Skin of body (tissue), 2 donors: ENCODE measurements around the gene UROS. TPM values are rescaled to one million over a fixed set of nuclear protein-coding genes. Genes with fewer than 3 reads are reported as not detected.
A peak's percentile ranks its signal among the peaks of the same experiment; 100 is the strongest.

Experiments
- DNase-seq: peaks from one replicate; lab custom pipeline; 2025; lab: John Stamatoyannopoulos, UW
- total RNA-seq: library from RNA; depleted of rRNA; stranded (reverse); fragments of >200 nt; gene quantifications from one replicate; pipeline ENCODE4 v1.2.3, GENCODE V29; 2014

The UROS gene
- total RNA-seq, 1 donor from 2014 or later, result 28.8 TPM

DNA sequence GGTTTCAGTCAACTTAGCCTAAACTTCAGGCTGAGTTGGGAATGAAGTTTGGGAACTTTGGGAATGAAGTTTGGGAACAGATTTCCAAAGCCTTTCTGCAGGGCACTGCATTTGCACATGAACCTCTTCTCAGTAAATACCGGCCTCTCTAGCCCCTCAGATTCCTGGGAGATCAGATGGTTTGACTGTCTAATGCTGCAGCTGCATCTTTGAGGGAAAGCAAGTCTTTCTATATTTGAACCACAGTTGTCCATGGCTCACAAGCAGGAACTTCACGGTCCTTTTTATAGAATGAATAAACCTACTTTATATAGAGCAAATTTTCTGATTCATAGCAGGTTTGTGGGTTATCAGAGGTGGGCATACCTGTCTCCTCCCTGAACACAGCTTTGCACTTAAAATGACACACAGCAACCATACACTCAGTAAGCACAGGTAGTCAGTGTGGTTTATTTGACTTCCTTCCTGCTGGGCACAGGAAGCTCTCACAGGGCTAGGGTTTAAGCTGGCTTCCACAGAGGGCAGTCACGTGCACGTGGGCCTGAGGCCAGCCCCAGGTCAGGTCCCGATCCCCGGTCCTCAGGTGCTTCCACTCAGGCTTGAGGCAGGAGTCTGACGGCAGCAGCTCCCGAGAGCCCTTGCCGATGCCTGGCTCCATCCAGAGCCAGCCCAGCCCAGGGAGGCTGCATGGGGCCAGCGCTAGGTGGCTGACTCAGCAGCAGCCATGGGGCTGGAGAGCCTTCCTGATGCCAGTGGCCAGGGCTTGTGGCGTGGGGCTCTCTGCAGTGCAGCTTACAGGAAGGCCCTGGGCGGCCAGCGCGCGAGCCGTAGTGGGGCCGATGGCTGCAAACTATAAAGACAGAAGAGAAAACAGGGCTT, 34.7 kb downstream of the UROS start:
- no peak for DNase-seq

DNA sequence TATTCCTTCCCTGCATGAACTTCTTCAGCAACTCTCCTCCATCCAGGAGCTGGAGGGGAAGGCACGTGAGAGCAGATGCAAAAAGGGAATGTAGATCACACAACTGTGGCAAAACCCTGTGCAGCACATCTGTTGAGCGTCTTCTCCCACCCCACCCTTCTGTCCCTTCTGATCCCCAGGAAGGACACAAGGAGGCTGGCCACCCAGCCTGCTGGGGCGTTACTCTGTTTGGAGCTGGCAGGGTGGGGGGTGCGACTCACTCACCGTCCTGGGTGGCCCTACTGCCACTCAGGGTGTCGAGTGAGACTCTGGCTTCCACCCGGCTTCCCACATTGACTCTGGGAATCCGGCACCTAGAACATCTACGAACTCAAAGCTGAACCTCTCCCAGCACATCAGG, 37.3 kb downstream of the UROS start:
- DNase-seq, result no peak

DNA sequence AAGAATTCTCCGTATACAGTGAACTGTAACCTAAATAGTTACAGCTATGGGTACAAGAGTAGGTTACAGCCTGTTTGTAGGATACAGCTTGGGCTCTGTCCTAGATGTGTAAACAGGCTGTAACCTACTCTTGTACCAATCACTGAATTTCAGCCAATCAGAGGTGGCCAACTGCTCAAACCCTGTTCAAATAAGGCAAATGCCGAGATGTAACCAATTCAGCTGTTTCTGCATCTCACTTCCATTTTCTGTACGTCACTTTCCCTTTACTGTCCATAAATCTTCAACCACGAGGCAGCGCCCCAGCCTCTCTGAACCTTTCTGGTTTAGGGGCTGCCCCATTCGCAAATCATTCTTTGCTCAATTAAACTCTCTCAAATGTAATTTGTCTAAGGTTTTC, 39.1 kb downstream of the UROS start:
- DNase-seq, result no peak

DNA sequence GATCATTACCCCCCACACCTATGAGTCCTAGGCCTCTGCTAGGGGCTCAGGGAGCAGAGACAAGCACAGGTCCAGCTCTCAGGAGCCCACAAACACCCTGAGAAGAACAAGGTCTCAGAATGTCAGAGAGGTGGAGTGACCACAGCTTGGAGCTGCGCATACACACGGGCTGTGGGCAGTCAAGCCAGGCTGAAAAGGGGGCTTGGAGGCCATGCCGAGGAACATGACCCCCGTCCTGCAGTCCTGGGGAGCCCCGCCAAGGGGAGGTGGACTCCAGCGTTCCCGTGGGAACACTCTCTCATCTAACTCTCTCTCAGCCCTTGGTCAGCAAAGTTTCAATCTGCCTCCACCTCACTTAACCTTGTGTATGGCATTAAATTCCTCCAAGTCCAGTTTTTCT, 39.6 kb downstream of the UROS start:
- DNase-seq, result no peak

DNA sequence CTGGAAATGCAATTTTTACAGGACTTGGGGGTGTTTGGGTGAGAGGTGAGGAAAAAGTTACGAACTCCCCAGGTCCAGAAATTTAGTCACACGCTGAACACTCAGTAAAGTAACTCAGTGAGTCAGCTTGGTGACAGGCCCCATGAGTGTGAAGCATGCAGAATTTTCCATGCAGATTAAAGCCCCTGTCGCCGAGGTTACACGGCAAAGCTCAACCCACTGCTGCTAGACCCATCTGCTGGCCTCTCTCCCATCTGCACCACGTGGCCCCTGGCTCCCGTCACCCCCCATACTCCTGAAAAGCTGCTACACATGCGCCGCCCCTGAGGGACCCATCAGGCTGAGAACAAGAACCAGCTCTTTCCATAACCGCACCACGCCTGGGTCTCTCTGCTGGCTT, 40.4 kb downstream of the UROS start:
- no peak for DNase-seq

DNA sequence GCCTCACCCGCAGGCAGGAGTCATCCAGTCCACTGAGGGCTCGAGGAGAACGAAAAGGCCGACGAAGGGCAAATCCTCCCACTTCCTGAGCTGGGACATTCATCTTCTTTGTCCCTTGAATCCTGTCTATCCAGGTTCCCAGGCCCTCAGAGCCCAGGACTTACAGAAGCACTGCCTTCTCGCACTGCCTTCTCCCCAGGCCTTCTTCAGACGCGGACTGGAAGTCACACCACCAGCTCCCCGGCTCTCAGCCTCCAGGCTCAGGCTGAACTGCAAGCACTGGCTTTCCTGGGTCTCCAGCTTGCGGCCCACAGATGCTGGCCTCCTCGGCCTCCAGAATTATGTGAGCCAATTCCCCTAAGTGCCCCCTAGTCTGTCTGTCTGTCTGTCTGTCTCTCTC, 41.0 kb downstream of the UROS start:
- no peak for DNase-seq

DNA sequence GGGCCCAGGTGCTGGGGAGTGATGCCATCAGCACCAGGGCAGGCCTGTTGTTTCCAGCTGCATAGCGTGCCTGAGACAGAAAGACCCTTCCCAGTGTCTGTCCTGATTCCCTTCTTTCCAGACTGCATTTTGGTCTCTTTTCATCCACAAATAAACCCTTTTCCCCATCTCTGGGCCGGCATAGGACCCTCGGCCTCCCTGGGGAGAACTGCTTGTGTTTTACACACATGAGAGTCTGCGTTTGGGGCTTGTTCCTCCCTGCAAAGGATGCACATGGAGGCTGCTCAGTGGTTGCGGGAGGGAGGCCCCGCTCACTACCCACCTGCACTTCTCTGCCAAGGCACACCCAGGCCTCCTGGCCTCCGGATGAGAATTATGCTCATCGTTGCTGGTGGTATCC, 41.7 kb downstream of the UROS start:
- no peak for DNase-seq

DNA sequence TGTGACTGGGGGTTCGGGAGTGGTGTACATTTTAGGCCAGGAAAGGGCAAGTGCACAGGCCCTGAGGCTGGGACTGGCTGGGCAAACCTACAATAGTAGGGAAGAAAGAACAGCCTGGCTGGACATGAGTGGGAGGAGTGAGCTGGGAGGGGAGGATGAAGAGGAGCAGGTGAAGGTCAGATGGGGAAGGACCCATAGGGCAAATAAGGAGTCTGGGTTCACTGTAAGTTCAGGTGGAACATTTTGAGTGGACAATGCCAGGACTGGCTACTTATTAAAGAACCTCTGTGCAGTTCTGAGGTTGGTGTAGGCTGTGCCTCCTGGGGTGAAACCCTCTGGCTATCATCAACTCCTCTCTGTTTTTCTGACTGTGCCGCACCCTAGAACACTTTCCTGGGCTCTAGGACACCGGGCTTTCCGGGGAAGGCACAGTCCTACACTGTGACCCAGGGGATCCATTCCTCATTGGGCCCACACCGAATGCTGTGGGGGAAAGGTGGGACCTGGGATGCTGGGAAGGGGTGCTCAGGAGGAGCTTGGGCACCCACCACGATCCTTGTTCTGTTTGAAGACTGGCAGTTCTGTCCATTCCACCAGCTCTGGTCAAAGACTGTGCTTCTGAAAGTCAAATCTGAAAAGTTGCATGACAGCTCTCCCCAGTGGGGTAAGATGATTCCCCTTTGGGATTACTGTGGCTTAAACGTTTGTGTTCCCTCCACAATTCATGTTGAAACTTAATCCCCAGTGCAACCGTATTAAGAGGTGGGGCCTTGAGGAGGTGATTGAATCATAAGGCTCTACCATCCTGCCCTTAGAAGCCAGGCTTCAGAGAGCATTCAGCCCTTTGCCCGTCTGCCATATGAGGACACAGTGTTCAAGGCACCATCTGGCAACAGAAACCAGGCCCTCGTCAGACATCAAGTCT, 43.4 kb downstream of the UROS start:
- no peak for DNase-seq

DNA sequence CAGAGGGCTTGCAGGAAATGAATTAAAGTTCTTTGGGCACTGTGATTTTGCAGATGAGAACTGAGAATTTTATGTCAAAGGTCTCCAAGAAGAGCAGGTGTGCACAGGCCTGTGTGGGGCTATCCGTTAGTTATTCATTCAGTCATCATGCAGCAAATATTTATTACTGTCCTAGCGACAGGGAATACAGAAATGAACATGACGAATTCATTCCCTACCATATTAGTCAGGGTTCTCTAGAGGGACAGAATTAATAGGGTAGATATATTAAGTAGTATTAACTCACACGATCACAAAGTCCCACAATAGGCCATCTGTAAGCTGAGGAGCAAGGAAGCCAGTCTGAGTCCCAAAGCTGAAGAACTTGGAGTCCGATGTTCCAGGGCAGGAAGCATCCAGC, 44.5 kb downstream of the UROS start:
- no peak for DNase-seq

DNA sequence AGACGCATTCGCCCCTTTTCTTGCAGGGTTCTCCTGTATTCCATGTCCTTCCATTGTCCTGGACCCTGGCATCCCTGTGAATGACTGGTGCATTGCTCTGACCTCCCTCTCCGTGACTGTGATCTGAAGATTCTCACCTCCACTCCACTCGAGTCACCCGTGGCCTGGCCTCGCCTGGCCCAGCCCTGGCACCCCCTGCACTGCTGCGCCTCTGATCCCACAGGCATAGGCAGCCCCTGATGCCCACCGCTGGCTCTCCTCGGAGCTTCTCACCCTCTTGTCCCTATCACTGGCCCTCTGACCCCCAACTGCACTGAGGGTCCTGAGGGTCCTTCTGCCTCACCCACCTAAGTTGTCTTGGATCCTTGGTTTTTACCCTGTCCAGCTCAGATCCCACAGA, 45.3 kb downstream of the UROS start:
- DNase-seq, result no peak

DNA sequence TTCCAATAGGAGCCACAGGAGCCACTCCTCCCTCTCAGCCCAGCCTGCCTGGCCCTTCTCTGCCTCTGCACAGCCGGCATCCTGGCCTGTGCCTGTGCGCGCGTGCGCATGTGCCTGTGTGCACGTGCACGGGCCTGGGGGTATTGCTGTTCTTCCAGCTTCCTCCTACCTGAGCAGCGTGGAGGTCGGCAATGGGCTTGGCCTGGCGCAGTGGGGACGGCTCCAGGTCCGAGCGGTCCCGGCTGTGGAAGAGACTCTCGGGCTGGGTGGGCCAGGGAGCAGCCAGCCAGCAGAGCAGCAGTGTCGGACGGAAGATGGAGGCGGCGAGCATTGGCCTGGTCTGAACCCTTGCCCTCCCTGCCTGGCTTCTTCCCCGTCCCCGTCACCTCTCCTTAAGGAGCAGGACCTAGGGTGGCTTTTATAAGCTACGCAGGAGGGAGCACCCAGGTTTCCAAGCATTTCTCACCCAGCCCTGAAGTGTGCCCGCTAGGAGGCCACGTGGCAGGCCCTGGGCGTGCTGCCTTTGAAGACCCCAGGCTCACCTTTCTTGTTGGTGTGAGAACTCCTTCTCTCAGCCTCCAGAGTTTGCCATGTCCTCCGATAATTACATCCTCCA, 47.5 kb downstream of the UROS start, which contains the start of gene MMP21:
MMP21 (minus strand) TSS at position 331 of the 616 bp plus-strand sequence; CDS start at position 331, 0 bp downstream.
- no peak for DNase-seq

DNA sequence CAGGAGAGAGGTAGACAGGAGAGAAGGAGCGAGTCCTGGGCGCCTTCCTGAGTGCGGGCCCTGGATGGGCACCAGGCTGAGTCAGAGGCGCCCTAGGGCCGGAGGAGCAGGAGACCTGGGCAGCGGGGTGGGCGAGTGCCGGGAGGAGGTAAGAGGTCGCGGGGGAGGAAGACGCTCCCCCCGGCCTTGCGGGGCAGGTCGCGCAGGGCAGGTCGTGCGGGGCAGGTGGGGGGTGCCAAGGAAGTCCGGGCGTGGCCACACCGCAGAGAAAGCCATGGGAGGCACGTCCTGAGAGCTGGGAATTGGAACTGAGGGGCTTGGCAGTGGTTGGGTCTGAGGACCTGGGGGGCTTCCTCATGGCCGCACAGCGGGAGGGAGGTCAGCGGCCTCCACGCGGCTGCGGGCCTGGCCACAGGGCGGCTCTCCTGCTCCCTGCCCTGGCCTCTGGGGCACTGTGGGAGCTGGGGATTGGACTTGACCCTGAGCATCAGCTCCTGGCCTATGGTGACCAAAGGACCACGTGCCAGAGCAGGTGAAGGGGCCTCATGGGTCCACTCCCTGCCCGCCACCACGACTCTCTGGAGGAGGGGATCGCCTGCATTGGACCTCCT, 48.4 kb downstream of the UROS start:
- no peak for DNase-seq

DNA sequence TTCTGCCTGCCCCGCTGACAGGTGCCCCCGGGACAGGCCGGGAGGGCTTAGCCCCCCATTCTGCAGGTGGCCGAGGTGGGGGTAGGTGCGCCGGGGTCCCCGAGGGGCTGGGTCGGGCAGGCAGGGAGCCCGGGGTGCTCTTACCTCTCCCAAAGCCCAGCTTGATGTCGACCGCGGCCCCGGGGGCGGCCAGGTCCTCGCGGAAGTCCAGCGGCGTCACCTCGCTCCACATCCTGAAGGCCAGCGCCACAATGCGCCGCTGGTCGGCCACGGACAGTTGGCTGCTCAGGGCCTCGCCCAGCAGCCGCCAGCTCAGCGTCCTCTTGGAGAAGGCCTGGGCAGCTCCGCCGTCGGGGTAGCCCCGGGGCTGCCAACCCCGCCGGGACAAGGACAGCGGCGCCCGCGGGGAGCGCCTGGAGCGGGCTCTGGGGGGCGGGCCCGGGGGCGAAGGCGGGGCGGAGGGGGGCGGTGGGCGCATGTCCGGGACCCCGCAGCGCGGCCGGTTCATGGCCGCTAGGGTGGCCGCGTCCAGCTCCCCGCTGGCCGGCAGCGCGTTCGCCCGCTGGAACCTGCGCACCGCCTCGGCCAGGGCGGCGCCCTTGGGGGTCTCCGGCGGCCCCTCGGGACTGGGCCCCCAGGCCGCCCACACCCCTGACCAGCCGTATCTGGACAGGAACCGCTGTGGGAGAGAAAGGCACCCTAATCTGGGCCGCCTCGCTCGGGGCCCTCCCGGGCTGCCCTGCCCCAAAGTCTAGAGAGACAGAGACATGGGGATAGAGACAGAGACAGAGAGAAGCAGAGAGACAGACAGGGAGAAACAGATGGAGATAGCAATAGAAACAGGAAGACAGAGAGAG, 49.1 kb downstream of the UROS start:
- no peak for DNase-seq

DNA sequence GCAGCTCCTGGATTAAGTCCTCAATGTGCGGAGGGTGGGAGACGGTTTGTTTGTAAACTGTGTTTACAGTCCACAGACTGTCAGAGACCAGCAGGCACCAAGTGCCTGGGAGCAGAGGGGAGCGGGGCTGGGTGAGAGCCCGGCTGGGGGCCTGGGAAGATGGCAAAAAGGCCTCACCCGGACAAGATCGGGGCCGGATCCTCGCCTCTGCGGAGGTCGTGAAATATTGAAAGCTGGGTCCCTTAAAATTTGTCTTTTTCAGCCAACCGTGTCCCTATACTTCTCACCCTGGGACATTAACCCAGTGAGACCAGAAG, 50.2 kb downstream of the UROS start:
- DNase-seq, result no peak

DNA sequence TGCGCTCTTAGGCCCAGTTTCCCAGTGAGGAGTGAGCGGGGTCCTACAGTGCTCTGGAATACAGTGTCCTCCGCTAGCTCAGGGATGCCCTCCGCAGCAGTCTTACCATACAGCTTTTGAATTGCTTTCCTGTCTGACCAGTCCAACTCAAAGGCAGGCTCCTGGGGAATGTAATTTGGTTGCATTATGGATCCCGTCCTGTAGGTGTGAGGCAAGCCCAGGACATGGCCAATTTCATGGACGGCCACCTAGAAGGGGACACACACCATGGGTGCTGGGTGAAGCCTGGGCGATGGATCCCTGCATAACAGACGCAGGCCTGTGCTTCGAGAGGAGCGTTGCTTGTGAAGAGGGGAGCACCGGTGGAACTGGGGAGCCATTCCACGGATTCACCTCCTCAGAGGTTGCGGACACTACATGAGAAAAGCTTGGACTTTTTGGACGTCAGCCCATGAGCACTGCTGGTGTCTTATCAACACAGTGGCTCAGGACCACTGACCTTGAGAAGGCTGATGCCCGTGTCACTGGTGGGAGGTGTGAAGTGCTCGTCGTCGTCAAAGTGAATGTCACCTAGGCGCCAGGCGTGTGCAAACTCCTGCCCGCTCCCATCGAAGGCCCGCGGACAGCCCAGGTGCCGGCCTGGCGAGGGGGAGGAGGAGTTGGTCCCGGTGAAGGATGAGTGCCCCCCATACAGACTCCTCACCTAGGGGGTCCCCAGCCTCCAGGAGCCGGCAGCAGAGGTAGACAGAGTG, 50.8 kb downstream of the UROS start:
- DNase-seq, result no peak

DNA sequence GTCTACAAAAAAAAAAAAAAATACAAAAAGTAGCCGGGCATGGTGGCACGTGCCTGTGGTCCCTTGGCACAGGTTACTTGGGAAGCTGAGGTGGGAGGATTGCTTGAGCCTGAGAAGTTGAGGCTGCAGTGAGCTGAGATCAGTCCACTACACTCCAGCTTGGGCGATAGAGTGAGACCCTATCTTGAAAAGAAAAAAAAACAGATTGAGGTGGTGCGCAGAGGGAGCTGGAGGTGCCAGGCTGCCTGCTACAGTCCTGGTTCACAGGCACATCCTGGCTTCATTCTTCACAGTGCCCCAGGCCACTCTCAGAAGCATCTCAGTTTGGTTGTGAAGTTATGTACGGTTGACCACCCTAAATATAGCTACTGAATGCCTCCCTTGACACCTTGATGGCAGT, 52.2 kb downstream of the UROS start:
- DNase-seq, result no peak

DNA sequence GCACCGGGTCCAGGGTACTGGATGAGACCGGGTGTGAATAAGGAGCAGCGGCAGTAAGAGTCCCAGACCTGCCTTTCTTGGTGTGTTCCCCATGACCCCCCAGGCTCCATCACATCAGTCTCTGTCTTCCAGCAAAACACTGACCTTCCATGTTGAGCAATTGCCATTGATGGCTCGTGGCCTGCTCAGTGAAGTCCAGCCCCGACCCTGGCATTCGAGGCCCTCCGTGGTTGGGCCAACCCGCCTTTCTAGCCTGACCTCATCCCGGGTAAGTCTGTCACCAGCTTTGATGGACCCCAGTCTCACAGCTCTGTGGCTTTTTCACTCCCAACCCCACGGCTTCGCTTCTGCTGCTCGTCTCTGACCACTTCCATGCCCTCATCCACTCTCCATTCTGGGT, 53.9 kb downstream of the UROS start:
- no peak for DNase-seq

DNA sequence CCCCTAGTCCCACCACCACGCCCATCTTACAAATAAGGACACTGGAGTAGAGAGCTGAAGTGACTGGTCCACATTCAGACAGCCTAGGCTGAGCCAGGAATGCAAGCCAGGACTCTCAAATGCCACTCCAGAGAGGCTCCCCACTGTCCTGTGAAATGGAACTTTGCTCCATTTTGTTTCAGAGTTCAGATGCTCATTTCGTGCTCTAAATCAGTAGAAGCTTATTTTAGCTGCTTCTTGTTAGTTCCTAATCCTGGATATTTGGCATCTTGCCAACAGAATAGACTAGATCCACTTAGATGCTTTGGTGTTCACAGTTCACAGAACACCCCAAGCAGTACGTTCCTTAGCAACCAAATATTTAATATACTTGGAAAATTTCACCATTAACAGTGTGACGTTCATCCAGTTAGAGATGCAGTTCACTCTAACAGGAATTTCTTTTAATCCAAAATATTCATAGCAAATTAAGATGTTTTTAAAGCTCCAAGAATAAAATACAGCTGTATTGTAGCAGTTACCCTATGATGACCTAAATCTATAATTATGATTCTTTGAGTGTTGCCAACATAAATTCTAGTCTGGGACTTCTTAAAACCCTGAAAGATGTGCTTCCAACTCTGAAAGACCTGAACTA, 54.7 kb downstream of the UROS start:
- peak; percentile 79 for DNase-seq

DNA sequence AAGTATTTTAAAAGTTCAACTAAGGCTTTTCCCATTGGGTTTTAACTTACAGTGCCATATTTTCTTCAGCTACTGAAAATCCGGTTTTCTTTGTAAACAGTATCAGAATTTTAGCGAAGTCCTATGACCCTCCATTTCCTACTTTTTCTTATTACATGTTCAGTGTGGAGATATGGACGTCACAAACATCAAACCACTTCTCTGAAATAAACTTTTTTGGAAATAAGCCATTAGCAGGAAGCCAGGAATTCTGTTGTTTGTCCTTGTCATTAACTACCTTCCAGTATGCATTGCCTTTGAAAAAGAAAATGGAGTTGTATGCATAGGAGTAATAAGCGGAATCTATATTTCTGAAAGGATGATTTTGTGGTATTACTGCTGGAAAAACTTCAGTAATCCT, 56.5 kb downstream of the UROS start:
- no peak for DNase-seq

DNA sequence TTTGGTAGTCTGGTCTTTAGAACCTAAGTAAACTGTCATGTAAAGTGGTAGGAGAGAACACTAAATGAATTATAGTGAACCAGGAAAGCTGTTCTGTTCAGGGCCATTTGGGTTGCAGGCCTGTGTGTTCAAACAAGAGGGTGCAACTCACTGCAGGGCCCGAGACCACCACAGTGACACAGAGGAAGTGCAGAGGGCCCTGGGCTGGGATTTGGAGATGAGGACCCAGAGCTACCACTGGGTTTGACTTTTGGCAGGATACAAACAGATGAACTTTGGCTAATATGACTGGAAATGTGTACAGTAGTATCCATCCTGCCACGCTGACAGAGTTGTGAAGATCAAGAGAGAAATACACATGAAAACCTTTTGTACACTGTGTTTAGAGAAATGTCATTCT, 57.2 kb downstream of the UROS start:
- DNase-seq, result no peak
